GM23338 (cell line): ENCODE results near the gene CSPG4. TPM values are rescaled to one million over a fixed set of nuclear protein-coding genes. Genes with fewer than 3 reads are reported as not detected.

Experiments
- ATAC-seq: fragments of 200-7000 bp; cut with Tn5 transposase; 3 replicates; pipeline ENCODE4 v1.9.1; 2020
- DNase-seq: peaks from one replicate; pipeline ENCODE4 v3.0.0-alpha.2; 2015; ENCODE audit warnings: low spot score
- H2AFZ ChIP-seq: fragments of 200-600 bp; sonication (generic); 2 replicates; pipeline ENCODE4 v1.8.0; 2016; ENCODE audit warnings: antibody characterized with exemption, mild to moderate bottlenecking, moderate library complexity
- H3F3A ChIP-seq: fragments of 200-600 bp; sonication (generic); replicated peaks from 2 replicates; pipeline ENCODE4 v1.8.0; 2017; ENCODE audit warnings: antibody characterized with exemption, mixed run types, low read depth
- H3K27ac ChIP-seq: fragments of 200-600 bp; sonication (generic); 2 replicates; pipeline ENCODE4 v1.6.1; 2016; ENCODE audit warnings: low read depth
- H3K27me3 ChIP-seq: fragments of 200-600 bp; sonication (generic); 2 replicates; pipeline ENCODE4 v1.8.0; 2016; ENCODE audit warnings: mild to moderate bottlenecking, mixed run types, moderate library complexity; ENCODE audit not compliant: insufficient read depth
- H3K36me3 ChIP-seq: fragments of 200-600 bp; sonication (generic); 2 replicates; pipeline ENCODE4 v1.8.0; 2016; ENCODE audit warnings: mild to moderate bottlenecking; ENCODE audit not compliant: insufficient read depth
- H3K4me1 ChIP-seq: fragments of 200-600 bp; sonication (generic); 2 replicates; pipeline ENCODE4 v1.8.0; 2016; ENCODE audit warnings: mild to moderate bottlenecking, moderate library complexity; ENCODE audit not compliant: insufficient read depth
- H3K4me2 ChIP-seq: fragments of 200-600 bp; sonication (generic); 2 replicates; pipeline ENCODE4 v1.7.1; 2017; ENCODE audit warnings: mixed run types
- H3K4me3 ChIP-seq: fragments of 200-600 bp; sonication (generic); 2 replicates; pipeline ENCODE4 v1.6.1; 2016; ENCODE audit warnings: mixed run types
- H3K79me2 ChIP-seq: fragments of 200-600 bp; sonication (generic); replicated peaks from 2 replicates; pipeline ENCODE4 v1.8.0; 2017; ENCODE audit warnings: mild to moderate bottlenecking; ENCODE audit not compliant: insufficient read depth
- H3K9me2 ChIP-seq: fragments of 200-600 bp; sonication (generic); 2 replicates; pipeline ENCODE4 v1.8.0; 2017; ENCODE audit not compliant: insufficient read depth
- H4K20me1 ChIP-seq: fragments of 200-600 bp; sonication (generic); replicated peaks from 2 replicates; pipeline ENCODE4 v1.8.0; 2017; ENCODE audit warnings: mild to moderate bottlenecking; ENCODE audit not compliant: insufficient read depth
- H3K27ac Mint-ChIP-seq: 2 replicates; pipeline ENCODE4 v1.8.0; 2020; ENCODE audit warnings: inconsistent platforms, mild to moderate bottlenecking, moderate library complexity, mixed read lengths
- H3K27me3 Mint-ChIP-seq: 3 replicates; pipeline ENCODE4 v1.8.0; 2022; ENCODE audit warnings: low read depth, mild to moderate bottlenecking, moderate library complexity, mixed read lengths, inconsistent platforms; ENCODE audit not compliant: insufficient read depth, poor library complexity
- H3K36me3 Mint-ChIP-seq: 3 replicates; pipeline ENCODE4 v1.8.0; 2021; ENCODE audit warnings: low read depth, mild to moderate bottlenecking, inconsistent platforms, moderate library complexity, mixed read lengths
- H3K4me1 Mint-ChIP-seq: 3 replicates; pipeline ENCODE4 v1.8.0; 2020; ENCODE audit warnings: mild to moderate bottlenecking, inconsistent platforms, mixed read lengths
- H3K4me3 Mint-ChIP-seq: 3 replicates; pipeline ENCODE4 v1.8.0; 2021; ENCODE audit warnings: moderate library complexity, mild to moderate bottlenecking, inconsistent platforms, mixed read lengths
- H3K9me3 Mint-ChIP-seq: 3 replicates; pipeline ENCODE4 v1.8.0; 2020; ENCODE audit warnings: moderate library complexity, mild to moderate bottlenecking, inconsistent platforms, mixed read lengths
- POLR2AphosphoS5 ChIP-seq: IDR thresholded peaks from 2 replicates; pipeline ENCODE4 v1.6.1; 2016; ENCODE audit warnings: antibody characterized with exemption, low read depth
- ZNF462 ChIP-seq: fragments of 250-450 bp; sonication (Bioruptor Pico); IDR thresholded peaks from 2 replicates; pipeline ENCODE4 v1.5.0; 2020; ENCODE audit warnings: mild to moderate bottlenecking, moderate library complexity
- polyA plus RNA-seq: library from polyadenylated mRNA; unstranded; fragments of >200 nt; fragmentation: Nextera tagmentation; extraction: Ambion mirVana; gene quantifications from 2 replicates; pipeline ENCODE4 v1.2.1, GENCODE V29; 2016
- total RNA-seq: library from RNA; depleted of rRNA; stranded (reverse); fragments of >200 nt; shearing (Covaris generic); gene quantifications from 2 replicates; pipeline ENCODE4 v1.2.3, GENCODE V29; 2014

CSPG4 gene
- total and polyA plus RNA-seq, 2 experiments from 2014 or later = 0.27 to 4.0 TPM

GRCh38 chr15:75671730-75672602, 40.7 kb downstream of the CSPG4 start:
- H3K27ac Mint-ChIP-seq = peak overlapping the region; percentile 76; the same call in 1 of the 2 replicates
- ATAC-seq = peak; percentile 50
- peaks cover 15% of the 10 kb centered on the region; the same call in 1 of the 2 replicates for H3K4me1 ChIP-seq

More at GRCh38 chr15:75671730-75672602, 40.7 kb downstream of the CSPG4 start:
- H4K20me1 ChIP-seq = no peaks in the 10 kb centered on the region
- no peak overlapping the region for H2AFZ ChIP-seq
- H3K4me3 Mint-ChIP-seq = peak overlapping the region; percentile 57; the same call in 2 of the 3 replicates
- no peak overlapping the region for H3K4me3 ChIP-seq
- H3K27me3 Mint-ChIP-seq = peaks cover 10% of the 10 kb centered on the region
- no peaks in the 10 kb centered on the region for H3K9me2 ChIP-seq
- H3K9me3 Mint-ChIP-seq = no peaks in the 10 kb centered on the region
- no peak for DNase-seq
- H3K79me2 ChIP-seq = no peaks in the 10 kb centered on the region
- H3K27ac ChIP-seq = no peak overlapping the region
- TF ChIP-seq POLR2AphosphoS5 (no peak), ZNF462 (no peak)
- no peaks in the 10 kb centered on the region for H3K36me3 Mint-ChIP-seq
- H3K4me1 Mint-ChIP-seq = peaks cover 21% of the 10 kb centered on the region
- no peaks in the 10 kb centered on the region for H3K36me3 ChIP-seq
- no peaks in the 10 kb centered on the region for H3F3A ChIP-seq
- H3K27me3 ChIP-seq = no peaks in the 10 kb centered on the region
- H3K4me2 ChIP-seq = peak overlapping the region; percentile 30
